Measurements from ENCODE around the gene TMEM139.

GRCh38 chr7:143334244-143334643 lies 49.5 kb downstream of the TMEM139 start:
- TF ChIP-seq, protein P1, sequence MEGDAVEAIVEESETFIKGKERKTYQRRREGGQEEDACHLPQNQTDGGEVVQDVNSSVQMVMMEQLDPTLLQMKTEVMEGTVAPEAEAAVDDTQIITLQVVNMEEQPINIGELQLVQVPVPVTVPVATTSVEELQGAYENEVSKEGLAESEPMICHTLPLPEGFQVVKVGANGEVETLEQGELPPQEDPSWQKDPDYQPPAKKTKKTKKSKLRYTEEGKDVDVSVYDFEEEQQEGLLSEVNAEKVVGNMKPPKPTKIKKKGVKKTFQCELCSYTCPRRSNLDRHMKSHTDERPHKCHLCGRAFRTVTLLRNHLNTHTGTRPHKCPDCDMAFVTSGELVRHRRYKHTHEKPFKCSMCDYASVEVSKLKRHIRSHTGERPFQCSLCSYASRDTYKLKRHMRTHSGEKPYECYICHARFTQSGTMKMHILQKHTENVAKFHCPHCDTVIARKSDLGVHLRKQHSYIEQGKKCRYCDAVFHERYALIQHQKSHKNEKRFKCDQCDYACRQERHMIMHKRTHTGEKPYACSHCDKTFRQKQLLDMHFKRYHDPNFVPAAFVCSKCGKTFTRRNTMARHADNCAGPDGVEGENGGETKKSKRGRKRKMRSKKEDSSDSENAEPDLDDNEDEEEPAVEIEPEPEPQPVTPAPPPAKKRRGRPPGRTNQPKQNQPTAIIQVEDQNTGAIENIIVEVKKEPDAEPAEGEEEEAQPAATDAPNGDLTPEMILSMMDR (tag by site-specific recombination; IDR thresholded peaks at IDR 0.05) = no peak
- no peak for TF ChIP-seq SP2 (tag by site-specific recombination; IDR thresholded peaks at IDR 0.05)
- no peak for TF ChIP-seq KLF16 (tag by site-specific recombination; IDR thresholded peaks at IDR 0.05)
- TF ChIP-seq ZSCAN16 (tag by site-specific recombination; IDR thresholded peaks at IDR 0.05) = no peak
- no peak for TF ChIP-seq PBX3 (CRISPR knock-in tag; IDR thresholded peaks at IDR 0.05)
- no peak for TF ChIP-seq GLI4 (tag by site-specific recombination; IDR thresholded peaks at IDR 0.05)
- TF ChIP-seq ZNF148 (tag by site-specific recombination; IDR thresholded peaks at IDR 0.05; ENCODE audit: borderline replicate concordance) = no peak
- TF ChIP-seq ZNF175 (tag by site-specific recombination; IDR thresholded peaks at IDR 0.05) = no peak
- TF ChIP-seq ZNF184 (tag by site-specific recombination; IDR thresholded peaks at IDR 0.05) = no peak
- no peak for TF ChIP-seq ZNF626 (tag by site-specific recombination; IDR thresholded peaks at IDR 0.05)
- TF ChIP-seq SETDB1 (IDR thresholded peaks at IDR 0.05; ENCODE audit: insufficient read length, low read length) = no peak
- no peak for TF ChIP-seq ZNF416 (tag by site-specific recombination; IDR thresholded peaks at IDR 0.05)
- TF ChIP-seq TCF7L2 (IDR thresholded peaks at IDR 0.05; ENCODE audit: borderline replicate concordance, low read depth, low read length) = no peak

Measured in HEK293 (cell line).